OCI-LY7 (cell line): ENCODE measurements around the gene PRRG4.

ENCODE experiments used
- EZH2phosphoT487 ChIP-seq: fragments of 200-600 bp; sonication (generic); IDR thresholded peaks from 2 replicates; pipeline ENCODE4 v1.6.1; 2018; ENCODE audit warnings: low read depth, borderline replicate concordance, mild to moderate bottlenecking, mixed run types, antibody characterized with exemption, low read length, moderate library complexity, mixed read lengths
- TF ChIP-seq, protein P1 (sequence below): fragments of 200-600 bp; sonication (generic); conservative IDR thresholded peaks from 2 replicates; pipeline ENCODE4 v1.5.1; 2014; ENCODE audit warnings: mild to moderate bottlenecking, antibody characterized with exemption, low read length, moderate library complexity, mixed read lengths

GRCh38 chr11:32895471-32895870, 65.7 kb downstream of the PRRG4 start:
- TF ChIP-seq, protein P1, sequence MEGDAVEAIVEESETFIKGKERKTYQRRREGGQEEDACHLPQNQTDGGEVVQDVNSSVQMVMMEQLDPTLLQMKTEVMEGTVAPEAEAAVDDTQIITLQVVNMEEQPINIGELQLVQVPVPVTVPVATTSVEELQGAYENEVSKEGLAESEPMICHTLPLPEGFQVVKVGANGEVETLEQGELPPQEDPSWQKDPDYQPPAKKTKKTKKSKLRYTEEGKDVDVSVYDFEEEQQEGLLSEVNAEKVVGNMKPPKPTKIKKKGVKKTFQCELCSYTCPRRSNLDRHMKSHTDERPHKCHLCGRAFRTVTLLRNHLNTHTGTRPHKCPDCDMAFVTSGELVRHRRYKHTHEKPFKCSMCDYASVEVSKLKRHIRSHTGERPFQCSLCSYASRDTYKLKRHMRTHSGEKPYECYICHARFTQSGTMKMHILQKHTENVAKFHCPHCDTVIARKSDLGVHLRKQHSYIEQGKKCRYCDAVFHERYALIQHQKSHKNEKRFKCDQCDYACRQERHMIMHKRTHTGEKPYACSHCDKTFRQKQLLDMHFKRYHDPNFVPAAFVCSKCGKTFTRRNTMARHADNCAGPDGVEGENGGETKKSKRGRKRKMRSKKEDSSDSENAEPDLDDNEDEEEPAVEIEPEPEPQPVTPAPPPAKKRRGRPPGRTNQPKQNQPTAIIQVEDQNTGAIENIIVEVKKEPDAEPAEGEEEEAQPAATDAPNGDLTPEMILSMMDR = no peak
- TF ChIP-seq EZH2phosphoT487 = no peak
